GM18508 (cell line): ENCODE results near the gene RHD.
"Not testable (repeated sequence)": the region's sequence is repeated elsewhere in the genome, so short reads cannot be mapped to it uniquely, and the experiment has no call there.

Source experiments
- ATAC-seq: cut with Tn5 transposase; IDR thresholded peaks from one replicate; pipeline ENCODE4 v1.9.1; 2021; ENCODE audit warnings: moderate number of reproducible peaks; ENCODE audit not compliant: insufficient read depth, unreplicated experiment

The RHD gene

DNA sequence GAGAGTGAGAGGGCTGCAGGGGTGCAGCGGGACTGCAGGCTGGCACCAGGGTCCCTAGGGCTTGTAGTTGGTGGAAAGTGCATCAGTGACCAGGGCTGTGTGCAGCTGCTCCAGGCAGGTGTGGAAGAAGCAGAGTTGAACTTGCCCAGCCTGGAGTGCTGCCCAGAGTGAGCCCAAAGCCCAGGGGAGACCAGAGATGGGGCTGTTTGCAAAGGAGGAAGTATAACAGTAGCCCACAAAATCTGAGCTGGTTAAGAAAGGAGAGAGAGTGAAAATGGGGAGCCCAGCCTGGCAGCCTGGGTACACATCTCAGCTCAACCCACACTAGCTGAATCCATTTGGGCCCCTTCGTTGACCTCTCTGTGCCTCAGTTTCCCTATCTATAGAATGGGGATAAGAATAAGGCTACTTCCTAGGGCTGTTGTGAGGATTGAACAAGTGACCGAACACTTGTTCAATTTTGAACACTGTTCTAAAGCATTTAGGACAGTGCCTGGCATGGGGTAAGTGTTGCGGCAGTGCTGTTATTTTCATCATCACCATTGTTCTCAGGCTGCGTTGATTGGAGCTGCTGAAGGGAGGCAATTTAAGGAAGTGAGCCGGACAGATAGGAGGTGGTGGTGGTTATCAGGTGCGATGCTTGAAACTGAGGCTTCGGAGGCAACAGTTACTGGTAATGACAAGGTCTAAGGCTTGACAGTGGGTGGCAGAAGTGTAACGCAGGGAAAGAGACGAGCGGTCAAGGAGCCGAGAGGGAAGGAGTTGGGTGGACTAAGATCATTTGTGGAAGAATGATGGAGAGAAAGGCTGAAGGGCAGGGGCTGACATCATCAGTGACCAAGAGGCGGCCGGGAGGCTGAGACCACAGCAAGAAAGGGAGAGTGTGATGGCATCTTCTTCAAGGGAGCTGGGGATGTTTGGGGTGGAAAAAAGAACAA lies 22.8 kb downstream of the RHD start:
- not testable (repeated sequence) for ATAC-seq

DNA sequence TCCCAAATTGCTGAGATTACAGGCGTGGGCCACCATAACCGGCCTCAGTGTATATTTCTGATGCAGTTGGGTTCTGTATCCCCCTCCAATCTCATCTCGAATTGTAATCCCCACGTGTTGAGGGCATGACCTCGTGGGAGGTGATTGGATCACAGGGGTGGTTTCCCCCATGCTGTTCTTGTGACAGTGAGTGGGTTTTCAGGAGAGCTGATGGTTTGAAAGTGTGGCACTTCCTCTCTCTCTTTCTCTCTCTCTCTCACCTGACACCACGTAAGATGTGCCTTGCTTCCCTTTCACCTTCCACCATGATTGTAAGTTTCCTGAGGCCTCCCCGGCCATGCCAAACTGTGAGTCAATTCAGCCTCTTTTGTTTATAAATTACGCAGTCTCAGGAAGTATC lies 24.2 kb downstream of the RHD start:
- ATAC-seq, result not testable (repeated sequence)

DNA sequence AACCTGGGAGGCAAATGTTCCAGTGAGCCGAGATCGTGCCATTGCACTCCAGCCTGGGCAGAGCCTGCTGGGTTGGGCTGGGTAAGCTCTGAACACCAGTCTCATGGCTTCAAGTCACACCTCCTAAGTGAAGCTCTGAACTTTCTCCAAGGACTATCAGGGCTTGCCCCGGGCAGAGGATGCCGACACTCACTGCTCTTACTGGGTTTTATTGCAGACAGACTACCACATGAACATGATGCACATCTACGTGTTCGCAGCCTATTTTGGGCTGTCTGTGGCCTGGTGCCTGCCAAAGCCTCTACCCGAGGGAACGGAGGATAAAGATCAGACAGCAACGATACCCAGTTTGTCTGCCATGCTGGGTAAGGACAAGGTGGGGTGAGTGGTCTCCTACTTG lies 28.4 kb downstream of the RHD start:
- not testable (repeated sequence) for ATAC-seq

DNA sequence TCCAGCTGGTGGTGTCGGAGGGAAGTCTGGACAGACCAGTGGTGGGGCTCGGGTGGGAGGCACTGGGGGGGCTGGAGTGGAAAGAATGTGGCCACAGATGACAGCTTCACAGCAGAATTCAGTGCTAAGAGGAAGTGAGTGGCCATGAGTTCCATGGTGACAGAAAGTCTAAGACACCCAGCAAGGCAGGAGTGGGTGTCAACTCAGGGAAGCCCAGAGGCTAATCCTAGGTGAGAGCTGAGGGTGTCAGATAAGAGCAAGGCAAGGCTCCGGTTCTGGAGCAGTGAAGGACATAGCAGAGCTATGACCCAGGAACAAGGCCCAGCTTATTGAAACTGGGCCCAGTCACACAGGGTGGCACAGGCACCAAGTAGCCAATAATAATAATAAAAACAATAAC lies 30.0 kb downstream of the RHD start:
- not testable (repeated sequence) for ATAC-seq

DNA sequence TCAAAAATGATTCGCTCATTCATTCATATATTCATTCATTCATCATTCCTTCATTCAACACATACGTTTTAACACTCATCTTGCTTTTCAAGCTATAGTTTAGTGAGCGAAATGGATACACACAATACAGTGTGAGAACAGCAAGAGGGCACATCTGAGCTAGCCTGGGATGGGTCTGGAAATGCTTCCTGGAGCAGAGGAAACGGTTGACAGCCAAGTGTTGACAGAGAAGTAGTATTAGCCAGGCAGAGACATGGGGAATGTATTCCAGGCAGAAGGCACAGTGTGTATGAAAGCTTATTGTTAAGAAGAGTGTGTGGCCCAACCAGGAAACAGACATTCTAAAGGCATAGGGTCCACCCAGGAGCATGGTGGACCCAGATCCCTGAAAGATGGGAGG lies 32.6 kb downstream of the RHD start:
- not testable (repeated sequence) for ATAC-seq

DNA sequence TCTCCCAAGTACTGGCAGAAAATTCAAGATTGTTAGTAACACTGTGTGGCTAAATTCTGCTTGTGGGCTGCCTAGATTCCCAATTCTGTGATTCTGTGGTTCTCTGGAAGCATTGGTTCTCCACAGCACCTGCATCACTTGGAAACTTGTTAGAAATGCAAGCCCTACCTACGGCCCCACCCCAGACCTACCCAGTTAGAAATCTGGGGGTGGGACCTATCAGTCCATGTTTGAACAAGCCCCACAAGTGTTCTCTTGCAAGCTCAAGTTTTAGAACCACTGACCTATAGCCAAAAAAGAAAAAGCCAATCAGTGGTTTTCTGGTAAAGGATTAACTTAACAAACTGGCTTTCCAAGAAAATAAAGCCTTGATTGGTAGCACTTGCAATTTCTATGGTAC lies 35.9 kb downstream of the RHD start:
- ATAC-seq, result not testable (repeated sequence)

DNA sequence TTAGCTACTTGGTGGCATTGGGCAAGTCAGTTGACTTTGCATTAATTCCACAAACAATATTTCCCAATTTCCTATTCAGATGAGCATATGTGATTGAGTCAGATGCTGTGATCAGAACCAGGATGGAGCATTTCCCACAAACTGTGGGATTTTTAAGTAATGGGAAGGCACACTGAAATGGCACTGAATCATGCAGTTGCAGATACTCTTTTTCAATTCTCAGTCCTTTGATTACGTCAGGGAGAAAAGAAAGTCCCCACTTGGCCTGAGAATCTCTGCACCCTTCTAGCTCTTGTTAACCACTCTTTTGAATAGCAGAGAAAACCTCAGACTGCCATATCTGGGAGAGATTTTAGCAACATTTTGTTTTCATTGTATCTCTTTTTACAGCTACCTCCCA lies 36.8 kb downstream of the RHD start:
- not testable (repeated sequence) for ATAC-seq

DNA sequence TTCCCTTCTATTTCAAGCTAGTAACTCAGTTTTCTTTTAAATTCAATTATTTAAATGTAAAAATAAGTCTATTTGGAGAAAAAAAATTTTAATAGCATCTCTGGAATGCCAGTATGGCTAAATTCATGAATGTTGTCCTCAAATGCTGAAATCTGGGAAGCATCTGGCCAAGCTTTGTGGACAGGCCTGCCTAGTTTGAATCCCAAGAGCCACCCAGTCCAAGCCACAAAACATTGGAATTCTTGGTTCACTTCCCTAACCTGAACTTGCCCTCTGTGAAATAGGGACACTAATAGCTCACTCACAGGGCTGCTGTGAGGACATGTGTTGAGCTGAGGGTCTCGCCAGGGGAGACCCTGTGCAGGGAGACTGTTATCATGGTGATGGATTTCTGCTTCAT lies 37.2 kb downstream of the RHD start:
- ATAC-seq, result not testable (repeated sequence)

DNA sequence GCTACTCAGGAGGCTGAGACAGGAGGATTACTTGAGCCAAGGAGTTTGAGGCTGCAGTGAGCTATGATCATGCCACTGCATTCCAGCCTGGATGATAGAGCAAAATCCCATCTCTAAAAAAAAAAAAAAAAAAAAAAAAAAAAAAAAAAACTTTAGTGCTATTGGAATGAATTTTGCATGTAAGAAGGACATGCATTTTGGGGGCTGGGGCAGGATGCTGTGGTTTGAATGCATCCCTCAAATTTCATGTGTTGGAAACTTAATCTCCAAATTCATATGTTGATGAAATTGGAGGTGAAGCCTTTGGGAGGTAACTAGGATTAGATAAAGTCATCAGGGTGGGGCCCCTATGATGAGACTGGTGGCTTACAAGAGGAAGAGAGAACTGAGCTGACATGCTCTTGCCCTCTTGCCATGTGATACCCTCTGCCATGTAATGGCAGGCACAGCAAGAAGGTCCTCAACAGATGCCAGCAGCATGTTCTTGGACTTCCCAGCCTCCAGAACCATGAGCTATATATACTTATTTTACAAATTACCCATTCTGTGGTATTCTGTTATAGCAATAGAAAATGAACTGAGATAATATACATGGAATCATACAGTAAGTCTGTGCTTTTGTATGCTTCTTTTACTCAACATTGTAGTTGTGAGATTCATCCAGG lies 40.6 kb downstream of the RHD start:
- ATAC-seq, result not testable (repeated sequence)

DNA sequence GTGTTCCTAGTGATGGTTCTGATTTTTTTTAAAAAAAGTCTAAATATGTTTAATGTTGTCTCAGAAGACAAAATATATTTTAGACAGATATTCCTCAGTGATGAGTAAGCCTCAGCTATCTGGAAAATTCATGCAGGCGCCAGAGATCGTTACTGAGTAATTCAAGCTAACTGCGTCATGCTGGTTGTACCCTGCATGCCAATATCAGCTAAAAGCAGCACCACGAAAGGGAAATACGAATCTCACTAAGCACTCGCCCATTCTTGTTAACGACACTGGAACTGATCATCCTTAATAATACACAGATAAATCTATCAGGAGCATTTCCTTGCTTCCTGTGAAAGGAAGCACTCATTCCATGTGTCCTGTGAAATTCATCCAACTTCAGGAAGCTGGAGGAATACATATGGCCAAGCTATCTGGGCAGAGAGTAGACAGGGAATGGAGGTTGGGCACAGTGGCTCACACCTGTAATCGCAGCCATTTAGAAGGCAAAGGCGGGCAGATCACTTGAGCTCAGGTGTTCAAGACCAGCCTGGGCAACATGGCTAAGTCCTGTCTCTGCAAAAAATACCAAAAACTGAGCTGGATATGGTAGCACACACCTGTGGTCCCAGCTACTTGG lies 48.1 kb downstream of the RHD start:
- ATAC-seq, result not testable (repeated sequence)

DNA sequence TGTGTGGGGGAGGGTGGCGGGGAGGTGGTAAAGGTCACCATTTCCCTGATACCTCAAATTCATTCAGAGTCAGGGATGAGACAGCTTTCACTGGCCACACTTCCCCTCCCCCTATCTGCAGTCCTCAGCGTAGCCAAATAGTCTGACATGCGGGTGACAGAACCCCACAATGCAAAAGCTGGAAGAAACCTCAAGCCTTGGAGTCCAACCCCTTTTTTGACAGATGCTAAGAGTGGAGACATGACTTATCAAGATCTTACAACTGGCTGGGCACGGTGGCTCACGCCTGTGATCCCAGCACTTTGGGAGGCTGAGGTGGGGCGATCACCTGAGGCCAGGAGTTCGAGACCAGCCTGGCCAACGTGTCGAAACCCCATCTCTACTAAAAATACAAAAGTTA lies 49.8 kb downstream of the RHD start:
- ATAC-seq, result not testable (repeated sequence)

DNA sequence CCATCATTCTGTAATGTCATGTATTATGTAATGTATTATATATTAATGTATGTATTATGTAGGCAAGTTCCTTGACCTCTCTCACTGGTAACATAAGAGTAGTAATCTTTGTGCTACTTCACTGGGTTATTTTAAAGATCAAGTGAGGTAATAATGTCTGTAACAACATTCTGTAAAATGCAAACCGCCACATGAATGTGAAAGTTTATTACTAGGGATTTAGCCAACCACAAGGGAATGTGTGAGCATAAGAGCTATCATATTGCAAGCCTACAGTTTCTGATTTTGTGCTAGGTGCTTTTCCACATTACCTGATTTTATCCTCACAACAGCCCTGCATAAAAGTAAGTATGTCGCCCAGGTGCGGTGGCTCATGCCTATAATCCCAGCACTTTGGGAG lies 52.1 kb downstream of the RHD start:
- ATAC-seq, result not testable (repeated sequence)

DNA sequence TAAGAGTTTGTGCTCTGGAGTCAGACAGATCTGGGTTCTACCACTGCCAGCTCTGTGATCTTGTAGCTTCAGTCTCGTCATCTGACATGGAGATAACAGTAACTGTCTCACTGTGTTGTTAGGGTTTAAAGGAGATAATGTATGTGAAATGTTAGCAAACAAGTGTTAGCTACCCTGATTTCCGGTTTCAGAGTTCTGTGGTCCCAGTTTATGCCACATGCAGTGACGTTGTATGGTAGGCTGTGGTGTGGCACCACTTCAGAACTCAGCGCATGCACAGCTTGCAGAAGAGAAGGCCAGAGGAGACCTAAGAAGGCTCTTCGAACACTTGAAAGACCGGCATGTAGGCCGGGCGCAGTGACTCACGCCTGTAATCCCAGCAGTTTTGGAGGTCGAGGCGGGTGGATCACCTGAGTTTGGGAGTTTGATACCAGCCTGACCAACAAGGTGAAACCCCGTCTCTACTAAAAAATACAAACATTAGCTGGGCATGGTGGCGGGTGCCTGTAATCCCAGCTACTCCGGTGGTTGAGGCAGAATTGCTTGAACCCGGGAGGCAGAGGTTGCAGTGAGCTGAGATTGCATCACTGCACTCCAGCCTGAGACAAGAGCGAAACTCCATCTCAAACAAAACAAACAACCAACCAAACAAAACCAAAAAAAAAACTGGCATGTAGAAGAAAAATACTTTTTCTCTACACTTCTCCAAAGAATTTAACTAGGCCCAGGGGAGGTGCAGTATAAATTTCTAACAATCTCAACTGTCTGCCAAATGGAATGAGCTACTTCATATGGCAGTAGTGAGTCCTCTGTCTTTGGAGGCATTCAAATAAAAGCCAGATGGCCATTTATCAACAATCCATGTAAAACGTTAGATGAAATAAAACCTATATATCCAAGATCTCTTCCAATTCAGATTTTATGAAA lies 55.8 kb downstream of the RHD start:
- not testable (repeated sequence) for ATAC-seq

DNA sequence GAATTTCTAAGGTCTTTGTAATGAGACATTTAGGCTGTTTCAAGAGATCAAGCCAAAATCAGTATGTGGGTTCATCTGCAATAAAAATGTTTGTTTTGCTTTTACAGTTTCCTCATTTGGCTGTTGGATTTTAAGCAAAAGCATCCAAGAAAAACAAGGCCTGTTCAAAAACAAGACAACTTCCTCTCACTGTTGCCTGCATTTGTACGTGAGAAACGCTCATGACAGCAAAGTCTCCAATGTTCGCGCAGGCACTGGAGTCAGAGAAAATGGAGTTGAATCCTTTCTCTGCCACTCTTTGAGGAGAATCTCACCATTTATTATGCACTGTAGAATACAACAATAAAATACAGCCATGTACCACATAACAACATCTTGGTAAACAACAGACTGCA lies 56.5 kb downstream of the RHD start:
- ATAC-seq, result not testable (repeated sequence)

DNA sequence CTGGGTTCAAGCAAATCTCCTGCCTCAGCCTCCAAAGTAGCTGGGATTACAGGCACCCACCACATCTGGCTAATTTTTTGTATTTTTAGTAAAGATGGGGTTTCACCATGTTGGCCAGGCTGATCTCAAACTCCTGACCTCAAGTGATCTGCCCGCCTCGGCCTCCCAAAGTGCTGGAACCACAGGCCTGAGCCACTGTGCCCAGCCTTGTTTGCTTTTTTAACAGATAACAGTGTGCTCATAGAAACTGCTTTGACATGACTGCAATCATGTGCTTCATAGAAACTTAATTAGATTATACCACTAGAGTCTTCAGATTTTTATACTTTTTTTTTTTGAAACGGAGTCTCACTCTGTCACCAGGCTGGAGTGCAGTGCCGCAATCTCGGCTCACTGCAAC lies 57.0 kb downstream of the RHD start:
- ATAC-seq, result not testable (repeated sequence)

DNA sequence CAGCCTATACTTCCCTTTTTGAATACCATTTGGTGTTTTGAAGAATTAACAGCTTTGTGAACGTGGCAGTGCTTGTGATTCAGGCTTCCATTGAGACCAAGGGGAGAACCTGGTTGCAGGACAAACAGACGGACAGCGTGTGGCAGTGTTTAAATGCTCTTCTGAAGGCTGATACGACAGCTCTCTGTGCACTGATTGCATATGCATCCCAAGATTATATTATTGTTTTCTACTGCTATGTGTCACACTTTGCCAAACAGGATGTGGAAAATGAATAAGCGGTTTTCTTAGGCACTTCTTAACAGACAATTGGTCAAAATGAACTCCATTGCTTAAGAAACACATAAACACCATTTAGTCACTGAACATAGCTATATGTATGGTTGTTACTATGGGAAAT lies 57.6 kb downstream of the RHD start:
- ATAC-seq, result not testable (repeated sequence)

DNA sequence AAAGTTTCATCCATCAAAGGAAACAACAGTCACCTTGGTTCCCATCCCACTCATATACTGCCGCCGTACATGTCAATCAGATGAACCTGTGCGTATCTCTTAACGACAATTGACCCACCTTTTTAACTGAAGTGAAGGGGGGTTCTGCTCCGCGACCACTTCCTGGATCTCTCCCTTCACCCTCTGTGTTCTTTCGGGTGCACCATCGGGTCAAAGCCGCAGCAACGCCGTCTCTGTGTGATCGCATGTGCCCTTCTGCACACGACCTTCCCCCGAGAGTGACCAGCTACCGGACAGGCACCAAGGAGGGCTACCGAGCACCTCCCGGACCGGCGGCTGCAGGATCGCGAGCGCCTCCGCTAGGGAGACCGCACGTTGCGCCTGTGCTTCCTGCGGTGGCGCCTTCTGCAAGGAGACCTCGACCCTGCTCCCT lies 64.6 kb downstream of the RHD start:
- ATAC-seq, result peak; percentile 8

DNA sequence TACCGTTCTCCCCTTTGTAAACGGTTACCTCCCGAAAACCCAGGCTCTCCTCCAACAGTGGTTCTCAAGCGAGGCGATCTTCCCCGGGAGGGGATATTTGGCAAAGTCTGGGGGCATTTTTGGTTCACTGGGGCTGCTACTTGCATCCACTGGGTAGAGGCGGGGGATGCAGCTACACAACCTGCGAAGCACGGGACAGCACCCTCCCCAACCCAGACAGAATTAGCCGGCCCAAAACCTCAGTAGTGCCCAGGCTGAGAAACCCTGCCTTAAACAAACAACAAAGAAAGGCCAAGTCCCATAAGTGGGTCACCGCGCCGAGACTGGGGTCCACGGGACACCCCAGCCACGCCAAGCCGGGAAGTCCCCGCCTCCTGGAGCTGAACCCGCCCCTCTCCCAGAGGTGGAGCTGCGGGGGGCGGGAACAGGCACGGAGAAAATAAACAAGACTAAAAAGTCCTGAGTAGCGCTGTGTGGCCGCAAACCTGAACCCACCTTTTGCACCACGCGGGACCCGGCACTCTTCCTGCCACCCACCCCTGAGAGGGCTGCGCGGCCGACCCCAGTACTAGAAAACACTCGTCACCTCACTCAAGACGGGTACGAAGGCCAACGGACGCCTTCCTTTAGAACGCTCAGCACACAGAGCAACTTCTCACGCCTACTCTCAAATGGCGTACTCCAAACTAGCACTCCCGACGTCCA lies 65.3 kb downstream of the RHD start:
- ATAC-seq, result peak; percentile 51
